GM21619 (cell line): Measurements from ENCODE around the gene PAM.

Experiments
- ATAC-seq: cut with Tn5 transposase; IDR thresholded peaks from one replicate; pipeline ENCODE4 v1.9.1; 2021; ENCODE audit not compliant: unreplicated experiment

PAM gene

DNA sequence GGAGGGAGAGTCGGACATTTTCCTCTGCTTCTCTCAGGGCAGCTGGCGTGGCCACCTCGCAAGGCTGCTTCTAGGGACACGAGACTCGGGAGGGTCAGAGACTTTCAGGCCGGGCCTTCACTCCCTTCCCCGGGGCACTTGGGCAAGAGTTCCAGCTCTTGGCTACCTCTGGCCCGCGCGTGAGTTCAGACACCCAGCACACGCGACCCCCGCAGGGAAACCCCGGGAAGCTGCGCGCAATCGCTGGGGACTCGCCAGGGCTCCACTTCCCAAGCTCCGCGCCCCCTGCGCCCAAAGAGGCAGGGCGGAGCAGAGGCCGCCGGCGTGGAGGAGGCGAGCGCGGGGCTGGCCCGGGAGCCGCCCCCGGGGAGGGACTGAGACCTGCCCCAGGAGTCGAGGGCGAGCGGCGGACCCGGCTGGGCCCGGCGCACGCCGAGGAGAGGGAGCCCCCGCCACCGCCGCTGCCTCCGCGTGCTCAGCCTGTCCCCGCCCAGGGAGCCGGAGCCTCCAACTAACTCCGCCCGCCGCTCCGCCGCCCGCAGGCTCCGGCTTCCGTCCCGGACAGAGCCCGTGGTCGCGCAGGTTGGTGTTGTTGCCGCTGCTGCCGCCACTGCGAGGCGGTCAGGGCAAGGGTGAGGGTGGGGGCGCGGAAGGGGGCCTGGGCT lies at the start of gene PAM:
TSS of gene PAM (plus strand) at position 539 of the 665 bp plus-strand sequence. CDS start 110,891 bp downstream, outside the sequence.
- ATAC-seq: peak; percentile 77

DNA sequence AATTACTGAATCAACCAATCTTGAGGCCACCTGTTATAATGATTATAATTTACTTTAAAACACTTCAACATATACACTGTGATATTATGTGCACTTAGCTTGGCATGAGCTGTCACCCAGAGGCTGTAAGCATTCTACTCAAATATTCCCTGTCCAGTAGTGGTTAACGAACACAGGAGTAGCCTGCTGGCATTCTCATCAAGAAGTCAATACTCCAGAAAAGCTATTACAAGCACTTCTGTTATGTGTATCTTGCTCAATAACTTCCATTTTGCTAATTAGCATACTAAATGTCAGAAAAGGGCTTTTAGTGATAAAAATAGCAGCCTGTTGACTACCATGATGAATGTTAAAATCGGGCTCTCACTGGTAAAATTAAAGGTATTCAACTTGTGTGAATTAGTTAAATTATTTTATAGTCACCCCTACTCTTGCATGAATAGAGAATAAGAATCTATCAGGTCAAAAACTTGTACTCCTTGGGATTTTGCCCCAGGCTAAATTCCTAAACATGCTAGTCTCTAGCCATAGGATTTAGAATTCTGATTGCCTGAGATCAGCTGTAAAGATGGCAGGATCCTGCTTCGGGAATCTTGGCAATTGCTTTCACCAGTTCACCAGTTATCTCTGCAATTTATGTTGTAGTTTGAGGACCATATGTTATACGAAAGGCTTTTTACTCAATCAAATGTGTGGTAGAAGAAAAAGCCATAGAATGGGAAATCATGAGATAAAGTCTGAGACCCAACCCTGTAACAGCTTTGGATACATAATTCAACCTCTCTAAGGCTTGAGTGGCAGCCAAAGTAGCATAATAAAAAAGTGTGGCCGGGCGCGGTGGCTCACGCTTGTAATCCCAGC lies 43.4 kb upstream of the PAM start:
- no peak for ATAC-seq

DNA sequence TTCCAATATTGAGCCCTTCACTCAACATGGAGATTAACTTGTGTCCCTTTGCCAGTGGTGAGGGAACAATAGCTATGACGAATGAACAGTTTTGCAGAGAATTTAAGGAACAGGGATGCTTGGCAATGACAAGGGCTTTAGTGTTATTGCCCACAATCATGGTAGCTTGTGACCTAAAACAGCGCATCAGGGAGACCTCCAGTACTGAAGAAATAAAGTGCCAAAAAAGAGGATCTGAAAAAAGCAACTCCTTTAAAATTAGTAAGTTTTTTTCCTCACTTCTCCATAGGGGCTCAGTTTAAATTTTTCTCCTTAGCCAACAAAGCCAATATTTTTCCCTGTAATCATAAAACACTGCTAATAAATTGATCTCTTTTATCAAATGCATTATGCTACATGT lies 41.8 kb upstream of the PAM start:
- no peak for ATAC-seq

DNA sequence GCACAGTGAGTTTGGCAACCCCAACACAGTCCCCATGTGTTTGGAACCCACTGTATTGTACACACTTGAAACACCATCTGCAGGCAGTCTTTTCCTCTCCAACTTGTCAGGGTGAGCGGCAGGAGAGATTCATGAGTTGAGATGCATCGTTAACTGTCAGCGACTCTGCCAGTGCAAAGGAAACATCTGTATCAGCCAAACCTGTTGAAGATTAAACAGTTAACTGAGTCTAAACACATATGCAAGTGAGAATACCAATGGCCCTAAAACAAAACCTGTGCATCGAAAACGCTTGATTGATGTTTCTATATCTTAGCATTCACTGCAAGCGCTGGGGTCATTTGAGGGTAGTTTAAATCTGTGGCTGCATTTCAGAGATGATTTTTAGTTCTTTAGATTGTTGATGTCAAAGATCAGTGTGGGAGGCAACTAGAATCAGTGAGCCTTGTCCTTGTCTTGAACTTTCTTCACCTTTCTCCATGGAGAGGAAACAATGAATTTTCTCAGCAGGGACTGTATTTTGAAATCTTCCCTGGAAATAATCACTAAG lies 41.3 kb upstream of the PAM start:
- peak; percentile 81 for ATAC-seq

DNA sequence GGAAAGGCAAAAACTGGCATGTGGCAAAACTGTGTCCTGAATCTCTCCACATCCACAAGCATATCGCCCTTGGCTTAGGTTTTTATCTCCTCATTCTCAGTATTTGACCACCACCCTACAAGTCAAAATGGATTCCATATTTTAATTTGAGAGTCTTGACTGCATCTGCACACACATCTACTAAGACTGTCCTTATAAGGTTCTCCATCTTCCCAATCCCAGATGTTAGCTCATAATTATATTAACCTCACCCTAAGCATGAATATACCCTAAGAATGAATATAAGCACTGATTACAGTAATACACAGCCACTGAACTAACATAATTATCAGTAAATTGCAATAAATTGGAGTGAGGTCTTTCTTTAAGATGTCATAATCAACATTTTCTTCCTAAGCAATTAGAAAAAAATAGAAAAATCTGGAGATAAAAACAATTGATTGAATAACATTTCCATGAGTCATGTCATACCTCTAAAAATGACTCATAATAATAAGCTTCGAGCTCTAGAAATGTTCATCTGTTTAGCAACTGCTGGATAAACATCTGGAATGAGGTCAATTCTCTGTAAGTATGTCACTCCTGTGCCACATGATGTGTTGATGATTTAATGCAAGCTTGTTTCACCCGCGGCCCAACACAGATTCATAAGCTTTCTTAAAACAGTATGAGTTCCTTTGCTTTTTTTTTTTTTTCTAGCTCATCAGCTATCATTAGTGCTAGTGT lies 39.9 kb upstream of the PAM start:
- ATAC-seq: no peak

DNA sequence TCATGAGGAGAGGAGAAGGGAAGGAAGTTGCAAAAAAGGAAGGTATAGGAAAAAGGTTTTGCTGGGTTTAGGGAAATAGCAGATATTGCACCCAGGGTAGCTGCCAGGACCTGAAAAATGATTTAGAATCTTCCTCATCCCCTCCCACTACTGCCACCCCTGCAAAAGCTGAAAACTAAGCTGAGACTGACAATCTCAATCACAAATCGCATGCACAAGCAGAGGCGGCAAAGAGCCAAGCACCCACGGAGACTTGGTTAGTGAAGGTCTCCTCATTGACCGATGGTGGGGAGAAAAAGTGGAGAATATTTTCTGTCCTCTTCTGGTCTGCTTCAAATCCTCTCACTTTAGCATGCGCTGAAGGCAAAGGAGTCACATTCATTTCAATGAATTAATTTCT lies 39.1 kb upstream of the PAM start:
- ATAC-seq: no peak

DNA sequence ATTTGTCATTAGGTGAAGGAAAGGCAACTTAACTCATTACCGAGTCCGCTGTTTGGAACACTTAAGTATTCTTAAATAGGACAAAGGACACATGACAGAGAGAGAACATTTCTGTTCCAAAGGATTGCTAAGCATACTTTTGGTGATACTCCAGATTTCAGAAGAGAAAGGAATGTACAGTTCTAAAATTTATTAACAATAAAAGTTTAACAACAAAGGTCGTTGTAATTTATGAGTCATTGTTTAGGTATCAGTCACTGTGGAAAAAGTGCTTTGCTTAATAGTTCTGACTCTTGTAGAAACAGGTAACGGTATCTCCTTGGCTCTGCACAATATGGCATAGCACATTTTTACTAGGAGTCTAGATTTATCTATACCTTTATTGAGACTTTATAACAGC lies 36.3 kb upstream of the PAM start:
- ATAC-seq: no peak

DNA sequence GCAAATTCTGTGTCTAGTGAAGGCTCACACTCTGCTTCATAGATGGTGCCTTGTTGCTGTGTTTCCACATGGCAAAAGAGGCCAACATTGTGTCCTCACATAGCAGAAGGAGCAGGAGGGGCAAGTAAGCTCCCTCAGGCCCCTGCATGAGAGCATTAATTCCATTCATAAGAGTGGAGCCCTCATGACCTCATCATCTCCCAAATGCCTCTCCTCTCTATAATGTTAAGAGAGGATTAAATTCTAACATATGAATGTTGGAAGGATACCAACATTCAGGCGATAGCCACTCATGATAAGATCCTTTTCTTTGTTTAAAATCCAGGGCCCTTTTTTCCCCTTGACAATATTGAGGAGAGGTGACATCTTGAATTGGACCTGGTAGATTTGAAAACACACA lies 35.2 kb upstream of the PAM start:
- no peak for ATAC-seq

DNA sequence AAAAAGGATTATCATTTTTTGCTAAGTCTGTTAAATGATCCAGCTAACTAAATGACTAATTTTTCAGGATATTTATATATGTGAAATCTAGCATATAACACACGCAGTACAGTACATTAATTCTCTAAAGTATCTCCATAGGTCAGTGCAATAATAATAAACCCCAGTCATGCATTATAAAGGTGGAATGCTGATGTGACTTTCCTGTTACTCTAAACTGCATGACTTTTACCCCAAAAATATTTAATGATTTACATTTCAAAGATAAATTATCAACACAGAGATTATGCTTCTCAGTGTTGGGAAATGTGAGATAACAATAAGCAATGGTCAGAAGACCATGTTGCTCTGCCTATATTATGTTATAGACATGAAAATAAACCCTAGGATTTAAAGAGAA lies 34.1 kb upstream of the PAM start:
- no peak for ATAC-seq

DNA sequence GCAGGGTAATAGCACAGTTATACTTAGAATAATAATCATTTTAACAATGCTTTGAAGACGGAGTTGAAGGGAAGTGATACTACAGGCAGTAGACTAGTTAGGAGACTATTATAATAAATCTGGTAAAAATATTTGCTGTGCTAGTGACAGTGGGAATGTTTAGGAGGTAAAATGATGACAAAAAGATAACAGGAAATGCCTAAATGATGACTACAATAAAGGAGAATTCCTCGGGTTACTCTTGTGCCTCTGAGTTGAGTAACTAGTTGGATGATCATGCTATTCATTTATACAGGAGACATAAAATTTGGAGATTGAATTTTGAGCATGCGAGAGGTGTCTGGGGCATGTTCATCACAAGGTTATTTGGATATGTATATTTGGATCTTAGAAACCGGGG lies 32.2 kb upstream of the PAM start:
- no peak for ATAC-seq

DNA sequence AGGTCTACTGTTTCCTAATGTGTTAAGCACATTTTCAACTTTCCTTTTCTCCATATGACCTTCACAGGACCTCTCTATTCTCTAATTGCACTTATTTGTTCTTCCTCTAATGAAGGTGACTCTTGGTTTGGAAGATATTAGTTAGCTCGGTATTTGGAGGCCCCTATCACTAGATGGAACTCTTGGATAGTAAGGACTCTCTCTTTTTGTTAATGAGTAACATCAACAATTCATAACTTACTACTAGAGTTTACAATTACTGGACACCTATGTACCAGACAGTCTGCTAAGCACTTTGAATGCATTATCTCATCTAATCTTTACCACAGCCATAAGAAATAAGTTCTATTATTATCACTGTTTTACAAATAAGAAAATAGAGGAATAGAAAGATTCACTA lies 23.4 kb upstream of the PAM start:
- ATAC-seq: no peak

DNA sequence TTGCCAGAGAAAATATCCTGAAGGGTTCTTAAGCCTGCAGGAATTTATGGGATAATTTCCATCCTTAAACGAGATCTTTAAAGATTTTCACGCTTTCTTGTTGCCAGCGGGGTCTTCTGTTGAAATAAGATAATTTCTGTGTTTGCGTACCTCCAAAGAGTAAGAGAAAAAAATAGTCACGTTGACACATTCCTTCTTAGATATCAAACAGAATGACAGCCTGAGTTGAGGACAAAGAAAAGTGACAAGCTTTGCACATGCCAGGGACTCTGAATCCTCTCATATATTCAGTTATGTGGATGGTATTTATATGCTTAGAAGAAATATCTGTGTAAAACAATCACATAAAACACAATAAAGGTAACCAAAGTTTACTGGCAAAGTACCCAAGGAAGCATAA lies 21.6 kb upstream of the PAM start:
- no peak for ATAC-seq

DNA sequence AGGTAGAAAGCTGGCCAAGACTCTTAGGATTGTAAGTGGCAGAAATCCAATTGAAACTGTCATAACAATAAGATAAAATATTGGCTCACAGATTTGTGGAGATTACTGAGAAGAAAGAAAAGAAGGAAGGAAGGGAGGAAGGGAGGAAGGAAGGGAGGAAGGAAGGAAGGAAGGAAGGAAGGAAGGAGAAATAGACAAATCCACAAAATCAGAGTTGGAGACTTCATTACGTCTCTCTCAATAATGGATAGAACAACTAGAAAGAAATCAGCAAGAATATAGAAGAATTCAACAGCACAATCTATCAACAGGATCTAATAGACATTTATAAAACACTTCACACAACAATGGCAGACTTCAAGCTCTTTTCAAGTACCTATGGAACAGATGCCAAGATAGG lies 17.9 kb upstream of the PAM start:
- no peak for ATAC-seq

DNA sequence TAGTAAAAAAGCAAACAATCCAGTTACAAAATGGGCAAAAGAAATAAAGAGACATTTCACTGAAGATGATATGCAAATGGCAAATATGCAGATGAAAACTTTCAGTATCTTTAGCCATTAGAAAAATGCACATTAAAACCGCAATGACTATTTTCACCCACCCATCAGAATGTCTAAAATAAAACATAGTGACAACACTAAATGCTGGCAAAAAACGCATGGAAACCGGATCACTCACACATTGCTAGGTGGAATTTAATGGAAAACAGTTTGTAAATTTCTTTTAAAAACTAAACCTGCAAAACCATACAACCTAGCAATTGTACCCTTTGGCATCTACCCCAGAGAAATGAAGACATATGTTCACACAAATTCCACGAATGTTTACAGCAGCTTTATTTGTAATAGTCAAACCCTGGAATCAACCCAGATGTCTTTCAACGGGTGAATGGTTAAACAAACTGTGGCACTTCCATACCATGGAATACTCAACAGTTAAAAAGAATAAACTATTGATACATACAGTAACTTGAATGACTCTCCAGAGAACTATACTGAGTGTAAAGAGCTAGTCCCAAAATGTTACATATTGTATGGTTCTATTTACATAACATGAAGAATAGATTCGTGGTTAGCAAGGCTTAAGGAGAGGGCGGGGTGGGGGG lies 17.2 kb upstream of the PAM start:
- ATAC-seq: no peak

DNA sequence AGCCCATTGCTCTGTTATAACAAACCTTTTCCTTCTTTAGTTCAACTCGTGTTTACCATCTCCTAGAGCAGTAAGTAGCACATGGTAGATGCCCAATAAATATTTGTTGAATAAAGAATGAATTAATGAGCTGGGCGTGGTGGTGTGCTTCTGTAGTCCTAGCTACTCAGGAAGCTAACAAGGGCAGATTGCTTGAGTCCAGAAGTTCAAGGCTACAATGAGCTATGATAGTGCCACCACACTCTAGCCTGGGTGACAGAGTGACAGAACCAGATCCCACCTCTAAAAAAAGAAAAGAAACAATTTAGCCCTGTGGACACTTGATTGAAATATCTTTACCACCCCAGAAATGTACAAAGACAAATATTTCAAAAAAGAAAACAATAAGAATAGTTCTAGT lies 14.6 kb upstream of the PAM start:
- no peak for ATAC-seq

DNA sequence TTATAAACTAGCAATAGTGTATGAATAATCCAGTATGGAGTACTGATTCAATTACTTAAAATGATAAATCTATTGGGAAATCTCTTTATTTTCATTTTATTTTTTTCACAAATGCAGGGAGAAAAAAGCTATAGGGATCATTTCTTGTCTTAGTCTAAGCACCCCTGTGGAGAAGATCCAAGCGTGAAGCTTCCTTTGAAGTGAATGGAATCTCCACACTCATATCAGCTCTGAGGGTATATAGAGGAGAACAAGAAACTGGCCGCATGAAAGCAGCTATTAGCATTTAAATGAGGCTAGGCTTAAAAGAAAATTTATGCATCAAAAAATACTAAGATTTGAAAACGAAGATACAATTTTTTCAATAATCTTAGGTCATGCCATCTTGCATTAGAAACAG lies 12.9 kb upstream of the PAM start:
- no peak for ATAC-seq

DNA sequence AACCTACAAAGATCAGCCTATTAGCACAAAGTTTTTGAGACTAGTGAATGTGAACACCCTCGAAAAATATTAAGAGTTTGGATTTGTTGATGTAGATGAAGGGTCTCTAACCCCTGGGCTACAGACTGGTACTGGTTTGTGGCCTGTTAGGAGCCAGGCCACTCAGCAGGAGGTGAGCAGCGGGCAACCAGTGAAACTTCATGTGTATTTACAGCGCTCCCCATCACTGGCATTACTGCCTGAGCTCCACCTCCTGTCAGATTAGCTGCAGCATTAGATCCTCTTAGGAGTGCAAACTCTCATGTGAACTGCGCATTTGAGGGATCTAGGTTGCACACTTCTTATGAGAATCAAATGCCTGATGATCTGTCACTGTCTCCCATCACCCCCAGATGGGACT lies 11.2 kb upstream of the PAM start:
- no peak for ATAC-seq

DNA sequence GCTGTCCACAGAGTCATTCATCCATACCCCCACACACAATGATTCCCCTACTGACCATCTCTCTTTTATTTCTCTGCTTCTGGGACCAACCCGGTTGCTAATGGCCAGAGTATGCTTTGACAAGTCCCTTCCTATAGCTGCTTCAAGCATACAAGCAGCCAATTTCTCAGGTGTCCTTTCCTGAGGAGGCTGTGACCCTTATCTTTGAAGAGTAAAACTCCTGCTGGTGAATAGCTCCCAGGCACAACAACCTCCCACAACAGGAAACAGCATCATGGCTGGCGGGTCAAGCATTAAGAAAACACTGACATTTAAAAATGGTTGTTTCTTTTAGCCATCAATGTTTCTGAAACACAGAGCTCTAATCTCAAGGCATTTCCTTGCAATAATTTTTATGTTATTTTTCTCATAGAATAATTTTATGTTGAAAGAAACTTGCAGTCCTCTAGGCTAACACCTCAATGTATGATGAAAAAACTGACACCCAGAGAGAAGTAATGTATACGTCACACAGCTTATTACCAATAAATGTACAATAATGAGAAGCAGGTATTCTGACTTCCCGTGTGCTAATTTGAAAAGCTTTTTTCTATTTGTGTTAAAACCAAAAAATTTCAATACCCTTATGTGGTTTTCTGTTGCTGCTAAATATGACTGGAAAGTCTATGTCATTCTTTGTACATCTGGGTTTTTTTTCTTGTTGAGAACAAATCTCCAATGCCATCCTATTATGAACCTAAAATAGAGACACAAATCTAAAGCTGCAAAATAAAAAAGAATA lies 7.5 kb upstream of the PAM start:
- peak; percentile 50 for ATAC-seq

DNA sequence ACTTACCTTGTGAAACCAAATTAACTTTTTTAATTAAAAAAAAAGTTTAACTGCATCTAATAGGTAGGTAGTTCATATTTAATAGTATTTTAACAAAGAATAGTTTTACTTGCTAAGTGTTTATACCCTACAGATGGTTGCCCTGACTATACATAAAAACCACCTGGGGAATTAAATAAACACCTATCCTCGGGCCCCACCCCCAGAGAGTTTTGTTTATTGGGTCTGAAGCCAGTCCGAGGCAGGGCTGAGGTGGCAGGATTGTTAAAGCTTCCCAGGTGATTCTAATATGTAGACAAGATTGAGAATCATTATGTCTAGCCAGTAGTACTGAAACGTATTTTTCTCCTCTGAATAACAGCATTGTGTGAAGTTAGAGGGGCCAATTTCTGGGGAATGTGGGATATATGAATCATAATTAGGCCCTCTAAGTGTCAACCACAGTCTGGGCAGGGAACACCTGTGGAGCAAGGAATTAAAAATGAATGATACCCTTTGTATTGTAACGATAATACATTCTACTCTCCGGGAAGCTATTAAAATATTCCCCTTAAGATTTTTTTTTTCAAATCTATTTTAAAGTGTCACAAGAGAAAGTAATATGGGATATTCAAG lies 5.6 kb upstream of the PAM start:
- ATAC-seq: no peak
